HUES64 (cell line): ENCODE measurements around the gene CACNA2D2. TPM values are rescaled to one million over a fixed set of nuclear protein-coding genes. Genes with fewer than 3 reads are reported as not detected.

Experiments
- H3K27ac ChIP-seq: 2 replicates; pipeline ENCODE4 v1.7.0; 2013; ENCODE audit warnings: low read depth, low read length, inconsistent platforms
- H3K27me3 ChIP-seq: 2 replicates; pipeline ENCODE4 v1.6.1; 2013; ENCODE audit warnings: mild to moderate bottlenecking, low read length; ENCODE audit not compliant: insufficient read depth
- H3K36me3 ChIP-seq: 2 replicates; pipeline ENCODE4 v1.6.1; 2013; ENCODE audit warnings: mild to moderate bottlenecking, low read length; ENCODE audit not compliant: insufficient read depth
- H3K4me1 ChIP-seq: 2 replicates; pipeline ENCODE4 v1.6.1; 2013; ENCODE audit warnings: mild to moderate bottlenecking, low read length, moderate library complexity; ENCODE audit not compliant: insufficient read depth
- H3K4me3 ChIP-seq: 2 replicates; pipeline ENCODE4 v1.5.1; 2013; ENCODE audit warnings: mild to moderate bottlenecking, low read length, moderate library complexity
- H3K9ac ChIP-seq: 2 replicates; pipeline ENCODE4 v1.6.1; 2013; ENCODE audit warnings: mild to moderate bottlenecking, low read depth, low read length
- H3K9me3 ChIP-seq: 2 replicates; pipeline ENCODE4 v1.6.1; 2013; ENCODE audit warnings: low read depth, low read length; ENCODE audit not compliant: insufficient read depth
- WGBS: fragments of 150-250, 120-280 bp; methylation state at CpG from one replicate; pipeline ENCODE4 v1.1.7; 2013; ENCODE audit warnings: missing lambda C conversion rate; 5-methylcytosine and 5-hydroxymethylcytosine counted together
- polyA plus RNA-seq, 2 experiments: library from polyadenylated mRNA; stranded (reverse); fragments of 50-300 nt; gene quantifications; one replicate each; pipeline ENCODE4 v1.2.3, GENCODE V29; 2013

Gene CACNA2D2
- polyA plus RNA-seq (2013, experiment 1 of 2) = 9.3 TPM
- 13.9 TPM for polyA plus RNA-seq (2013, experiment 2 of 2)

DNA sequence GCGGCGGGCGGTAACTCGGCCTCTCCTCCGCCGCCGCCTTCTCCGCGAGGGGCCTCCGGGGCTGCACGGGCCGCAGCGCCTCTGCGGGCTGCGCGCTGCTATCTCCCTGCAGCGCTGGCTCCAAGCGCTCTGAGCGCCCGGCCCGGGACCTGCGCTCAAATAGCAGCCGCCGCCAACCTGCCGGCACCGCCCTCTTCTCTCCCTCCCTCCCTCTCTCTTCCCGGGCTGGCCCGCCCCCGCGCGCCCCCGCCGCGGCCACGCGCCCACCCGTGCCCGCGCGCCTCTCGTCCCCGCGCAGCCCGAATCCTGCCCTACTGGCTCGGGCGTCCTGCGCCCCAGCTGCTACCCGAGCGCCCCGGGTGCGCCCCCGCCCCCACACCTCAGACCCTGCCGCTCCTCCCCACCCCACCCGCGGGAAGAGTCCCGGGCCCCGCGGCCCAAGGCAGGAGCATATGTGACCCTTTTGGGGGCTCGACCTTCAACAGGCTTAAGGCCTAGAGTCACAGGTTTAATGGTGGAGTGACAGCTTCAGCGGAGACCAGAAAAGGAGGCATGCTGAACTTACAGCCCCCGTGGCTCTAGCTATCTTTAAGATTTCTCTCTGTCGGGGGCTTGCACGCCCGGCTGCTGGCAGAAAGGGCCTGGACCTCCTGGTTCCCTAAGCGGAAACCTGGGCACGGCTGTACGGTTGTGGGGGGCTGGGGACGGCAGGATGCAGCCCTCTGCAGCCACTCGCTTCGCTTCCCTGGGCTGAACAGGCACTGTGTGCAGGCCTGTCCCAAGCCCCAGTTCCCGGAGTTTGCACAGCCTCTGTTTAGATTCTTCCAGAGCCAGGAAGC lies at the start of gene CACNA2D2:
Gene CACNA2D2, minus strand, starts transcription at position 131 of the 839 bp plus-strand sequence. CDS start 211 bp downstream, outside the sequence.
- 8% methylated on average over 71 of the region's 71 CpGs for WGBS
- peak within 1 kb of the TSS; percentile 66 for H3K4me3 ChIP-seq
- peak within 1 kb of the TSS; percentile 52; the same call in 1 of the 2 replicates for H3K9ac ChIP-seq
- no peaks in the 10 kb centered on the region for H3K9me3 ChIP-seq
- H3K27ac ChIP-seq = no peak within 1 kb of the TSS
- peaks cover 42% of the 10 kb centered on the region for H3K27me3 ChIP-seq
- peaks cover 3% of the 10 kb centered on the region; the same call in 1 of the 2 replicates for H3K4me1 ChIP-seq
- H3K36me3 ChIP-seq = no peaks in the 10 kb centered on the region

DNA sequence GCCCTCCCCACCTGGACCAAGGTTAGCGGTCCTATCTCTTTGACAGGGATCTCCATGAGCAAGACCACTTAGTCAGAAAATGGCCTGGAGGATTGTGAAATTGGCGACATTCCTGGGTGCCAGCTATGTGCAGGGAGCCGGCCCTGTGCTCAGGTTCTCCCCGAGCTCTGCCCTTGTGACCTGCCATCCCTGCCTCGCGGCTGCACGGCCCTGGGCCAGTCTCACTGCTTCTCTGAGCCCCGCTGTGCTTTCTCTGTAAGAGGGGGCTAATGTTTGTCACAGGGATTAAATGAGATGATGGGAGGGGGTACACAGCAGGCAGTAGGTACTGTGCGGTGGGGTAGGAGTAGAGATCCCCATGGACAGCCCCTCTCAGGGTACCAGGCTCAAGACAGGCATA lies 49.2 kb upstream of the CACNA2D2 start:
- 91% methylated on average over 9 of the region's 9 CpGs for WGBS
- no peak overlapping the region for H3K27ac ChIP-seq
- H3K9me3 ChIP-seq = no peaks in the 10 kb centered on the region
- no peaks in the 10 kb centered on the region for H3K36me3 ChIP-seq
- no peaks in the 10 kb centered on the region for H3K27me3 ChIP-seq
- no peak overlapping the region for H3K9ac ChIP-seq
- no peaks in the 10 kb centered on the region for H3K4me1 ChIP-seq
- H3K4me3 ChIP-seq = no peak overlapping the region

DNA sequence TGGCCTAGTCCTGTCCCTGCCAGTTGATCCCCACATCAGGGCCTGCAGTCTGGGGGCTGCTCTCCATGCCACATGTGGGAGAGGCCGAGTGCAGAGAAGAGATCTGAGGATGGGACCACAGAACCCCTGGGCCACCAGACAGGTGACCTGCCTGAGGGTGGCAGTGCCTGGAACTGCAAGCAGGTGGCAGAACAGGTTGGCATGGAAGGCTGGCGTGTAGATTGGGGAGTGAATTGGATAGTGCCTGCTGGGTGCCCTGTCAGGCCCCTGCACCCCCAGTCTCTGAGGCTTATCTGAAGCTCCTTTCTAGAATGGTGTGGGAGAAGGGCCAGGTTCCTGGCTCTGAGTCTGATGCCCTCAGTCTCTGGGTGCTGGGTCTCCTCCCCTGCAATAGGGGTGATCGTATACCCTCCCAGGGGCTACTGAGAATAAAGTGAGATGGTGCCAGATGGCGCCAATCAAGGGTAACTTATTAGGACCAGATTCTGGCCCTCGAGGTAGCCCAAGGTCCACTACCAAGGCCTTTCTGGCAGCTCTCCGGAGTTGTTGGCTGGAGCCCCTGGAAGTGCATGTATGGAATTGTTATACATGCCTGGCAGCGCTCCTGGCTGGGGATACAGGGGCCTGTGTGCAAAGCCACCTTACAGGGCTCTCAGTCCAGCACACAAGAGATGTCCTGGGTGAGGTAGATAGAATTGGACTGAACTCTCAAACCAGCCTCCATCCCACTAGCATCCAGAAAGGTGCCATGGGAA lies 48.4 kb upstream of the CACNA2D2 start:
- 90% methylated on average over 7 of the region's 7 CpGs for WGBS

DNA sequence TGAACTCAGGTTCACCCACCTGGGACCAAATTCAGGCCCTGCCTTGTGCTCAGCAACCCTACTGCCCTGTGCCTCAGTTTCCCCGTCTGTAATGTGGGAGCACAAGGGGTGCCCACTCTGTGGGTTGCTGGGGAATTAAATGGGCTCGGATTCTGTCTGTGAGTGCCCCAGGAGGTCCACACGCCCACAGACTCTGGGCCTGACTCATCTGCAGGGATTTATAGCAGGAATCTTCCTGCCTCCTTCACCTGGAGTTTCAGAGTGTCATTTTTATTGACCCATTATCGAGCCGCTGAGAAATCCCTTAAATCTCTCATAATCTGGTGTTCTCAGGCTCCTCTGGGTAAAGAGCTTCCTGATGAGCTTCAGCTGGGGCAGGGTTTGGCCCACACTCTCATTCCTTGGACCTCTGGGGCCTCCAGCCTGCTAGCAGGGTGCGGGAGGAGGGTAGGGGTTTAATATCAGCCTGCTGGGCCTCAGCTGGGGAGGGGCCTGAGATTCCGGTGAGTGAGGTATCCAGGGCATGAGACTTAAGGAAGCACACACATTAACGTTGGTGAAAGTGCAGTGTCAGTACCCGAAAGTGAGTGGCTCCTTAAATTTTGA lies 47.7 kb upstream of the CACNA2D2 start:
- Histone ChIP-seq H3K36me3 (no peaks in the 10 kb centered on the region), H3K27ac (no peak overlapping the region), H3K27me3 (no peaks in the 10 kb centered on the region), H3K9me3 (no peaks in the 10 kb centered on the region), H3K4me3 (no peak overlapping the region), H3K9ac (no peak overlapping the region), H3K4me1 (no peaks in the 10 kb centered on the region)
- 65% methylated on average over 9 of the region's 9 CpGs for WGBS

More for the DNA sequence above, 48.4 kb upstream of the CACNA2D2 start:
- Histone ChIP-seq H3K4me1 (no peaks in the 10 kb centered on the region), H3K36me3 (no peaks in the 10 kb centered on the region), H3K27me3 (no peaks in the 10 kb centered on the region), H3K9me3 (no peaks in the 10 kb centered on the region), H3K9ac (no peak overlapping the region), H3K27ac (no peak overlapping the region), H3K4me3 (no peak overlapping the region)

DNA sequence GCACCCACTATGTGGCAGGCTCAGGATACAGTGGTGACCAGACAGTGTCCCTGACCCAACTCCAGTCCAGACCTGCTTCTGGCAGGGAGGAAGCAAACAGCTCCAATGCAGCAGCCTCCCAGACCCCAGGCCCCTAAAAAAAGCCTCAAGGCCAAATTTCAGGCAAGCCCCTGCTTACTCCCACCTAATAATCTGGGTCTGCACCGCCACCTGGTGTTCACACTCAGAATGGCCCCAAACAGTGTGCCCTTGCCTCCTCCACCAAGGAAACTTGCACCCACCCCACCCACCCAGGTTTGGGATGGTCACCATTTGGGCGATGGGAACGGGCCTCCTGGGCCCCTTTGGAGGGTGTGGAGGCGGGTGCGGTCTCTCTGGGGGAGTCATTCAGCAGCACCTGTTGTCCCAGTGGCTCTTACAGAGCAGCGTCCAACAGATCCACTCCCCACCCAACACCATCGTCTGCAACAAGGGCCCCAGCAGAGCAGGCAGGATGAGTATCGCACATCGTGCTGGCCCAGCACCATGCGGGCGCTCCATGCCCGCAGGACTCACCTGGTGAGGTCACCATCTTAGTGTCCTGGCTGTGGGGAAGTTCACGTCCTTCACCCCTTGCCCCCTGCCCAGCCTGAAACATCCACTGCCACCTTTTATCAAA lies 46.8 kb upstream of the CACNA2D2 start:
- Histone ChIP-seq H3K9me3 (no peaks in the 10 kb centered on the region), H3K36me3 (no peaks in the 10 kb centered on the region), H3K27me3 (no peaks in the 10 kb centered on the region), H3K9ac (no peak overlapping the region), H3K4me1 (0 out of 2 replicates have a peak, but pooled peaks cover 6% of the 10 kb centered on the region), H3K4me3 (no peak overlapping the region), H3K27ac (no peak overlapping the region)
- 56% methylated on average over 12 of the region's 13 CpGs for WGBS

DNA sequence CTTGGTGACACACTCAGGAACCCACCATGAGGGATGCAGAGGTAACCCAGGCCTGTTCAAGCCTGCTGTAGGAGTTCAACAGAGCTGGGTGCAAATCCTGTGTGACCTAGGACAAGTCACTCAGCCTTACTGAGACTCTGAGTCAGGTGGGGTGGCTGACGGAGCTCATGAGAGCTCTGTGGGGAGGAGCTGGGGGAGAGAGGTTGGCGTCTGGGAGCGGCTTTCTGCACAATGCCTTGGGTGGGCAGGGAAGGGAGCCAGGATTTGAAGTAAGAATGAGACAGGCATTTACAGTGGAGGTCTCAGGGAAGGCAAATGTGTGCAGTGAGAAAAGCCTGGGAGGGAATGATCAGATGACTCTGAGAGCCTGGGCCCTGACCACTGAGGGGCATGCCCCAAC lies 45.8 kb upstream of the CACNA2D2 start:
- WGBS = 86% methylated on average over 3 of the region's 3 CpGs
- no peaks in the 10 kb centered on the region for H3K36me3 ChIP-seq
- no peaks in the 10 kb centered on the region for H3K9me3 ChIP-seq
- no peak overlapping the region for H3K27ac ChIP-seq
- no peak overlapping the region for H3K9ac ChIP-seq
- 0 out of 2 replicates have a peak, but pooled peaks cover 6% of the 10 kb centered on the region for H3K4me1 ChIP-seq
- H3K27me3 ChIP-seq = no peaks in the 10 kb centered on the region
- no peak overlapping the region for H3K4me3 ChIP-seq

DNA sequence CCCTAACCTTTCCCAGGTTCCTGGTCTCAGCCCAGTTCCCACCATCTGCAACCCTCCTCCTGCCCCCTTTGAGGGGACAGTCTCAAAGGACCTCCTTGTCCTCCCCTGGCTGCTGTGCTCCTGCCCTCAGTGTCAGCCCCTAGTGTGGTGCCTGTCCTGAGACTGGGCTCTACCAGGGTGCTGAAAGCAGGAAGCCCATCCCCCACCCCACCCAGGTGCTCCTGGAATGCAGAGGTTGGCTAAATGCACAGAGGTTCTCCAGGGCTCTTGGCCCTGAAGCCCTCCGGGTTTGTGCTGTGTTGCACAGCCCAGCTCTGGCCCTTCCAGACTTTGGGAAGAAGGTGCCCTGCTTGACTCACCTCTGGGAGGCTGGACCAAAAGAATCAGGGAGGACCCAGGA lies 42.3 kb upstream of the CACNA2D2 start:
- Histone ChIP-seq H3K27me3 (no peaks in the 10 kb centered on the region), H3K4me1 (0 out of 2 replicates have a peak, but pooled peaks cover 6% of the 10 kb centered on the region), H3K9ac (no peak overlapping the region), H3K9me3 (no peaks in the 10 kb centered on the region), H3K36me3 (no peaks in the 10 kb centered on the region), H3K4me3 (no peak overlapping the region), H3K27ac (no peak overlapping the region)
- WGBS = 74% methylated on average over 1 of the region's 1 CpG

DNA sequence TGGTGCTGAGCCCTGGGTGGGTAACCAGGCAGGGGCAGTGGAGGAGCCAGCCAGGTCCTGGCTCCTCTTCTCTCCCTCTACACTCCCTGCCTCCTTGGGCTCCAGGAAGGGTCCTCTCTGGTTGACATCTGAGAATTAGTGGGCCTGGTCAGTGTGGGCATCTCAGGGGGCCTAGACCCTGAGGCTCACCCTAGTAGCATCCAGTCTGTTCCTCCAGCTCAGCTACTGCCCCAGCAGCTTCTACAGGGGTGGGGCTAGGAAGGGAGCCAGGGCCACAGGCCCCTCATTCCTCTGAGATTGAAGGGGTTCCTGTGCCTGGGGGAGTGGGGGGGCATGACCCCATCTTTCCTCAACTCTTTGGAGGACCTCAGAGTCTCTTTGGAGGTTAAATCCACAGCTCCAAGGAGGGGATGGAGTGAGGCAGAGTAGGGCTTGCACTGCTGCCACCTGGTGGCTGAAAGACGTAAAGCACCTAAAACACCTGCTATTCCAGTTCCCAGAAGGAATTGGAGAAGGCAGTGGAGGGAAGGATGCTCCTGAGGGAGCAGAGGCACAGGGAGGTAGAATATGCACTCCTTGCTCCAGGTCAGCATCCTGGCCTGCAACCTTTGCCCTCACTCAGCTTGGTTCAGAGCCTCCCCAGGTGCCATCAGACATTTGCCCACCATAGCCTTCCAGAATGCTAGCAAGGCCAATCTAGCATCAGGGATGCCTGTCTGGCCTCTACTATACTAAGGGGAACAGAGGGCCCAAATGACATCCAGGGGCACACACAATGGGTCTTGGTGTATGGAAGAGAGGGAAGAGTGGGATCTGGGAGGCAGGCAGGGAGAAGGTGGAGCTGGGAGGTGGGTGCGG lies 39.0 kb upstream of the CACNA2D2 start:
- 47% methylated on average over 2 of the region's 2 CpGs for WGBS
- no peaks in the 10 kb centered on the region for H3K9me3 ChIP-seq
- no peak overlapping the region for H3K9ac ChIP-seq
- no peaks in the 10 kb centered on the region for H3K27me3 ChIP-seq
- H3K4me1 ChIP-seq = peaks cover 19% of the 10 kb centered on the region
- no peaks in the 10 kb centered on the region for H3K36me3 ChIP-seq
- no peak overlapping the region for H3K4me3 ChIP-seq
- no peak overlapping the region for H3K27ac ChIP-seq

DNA sequence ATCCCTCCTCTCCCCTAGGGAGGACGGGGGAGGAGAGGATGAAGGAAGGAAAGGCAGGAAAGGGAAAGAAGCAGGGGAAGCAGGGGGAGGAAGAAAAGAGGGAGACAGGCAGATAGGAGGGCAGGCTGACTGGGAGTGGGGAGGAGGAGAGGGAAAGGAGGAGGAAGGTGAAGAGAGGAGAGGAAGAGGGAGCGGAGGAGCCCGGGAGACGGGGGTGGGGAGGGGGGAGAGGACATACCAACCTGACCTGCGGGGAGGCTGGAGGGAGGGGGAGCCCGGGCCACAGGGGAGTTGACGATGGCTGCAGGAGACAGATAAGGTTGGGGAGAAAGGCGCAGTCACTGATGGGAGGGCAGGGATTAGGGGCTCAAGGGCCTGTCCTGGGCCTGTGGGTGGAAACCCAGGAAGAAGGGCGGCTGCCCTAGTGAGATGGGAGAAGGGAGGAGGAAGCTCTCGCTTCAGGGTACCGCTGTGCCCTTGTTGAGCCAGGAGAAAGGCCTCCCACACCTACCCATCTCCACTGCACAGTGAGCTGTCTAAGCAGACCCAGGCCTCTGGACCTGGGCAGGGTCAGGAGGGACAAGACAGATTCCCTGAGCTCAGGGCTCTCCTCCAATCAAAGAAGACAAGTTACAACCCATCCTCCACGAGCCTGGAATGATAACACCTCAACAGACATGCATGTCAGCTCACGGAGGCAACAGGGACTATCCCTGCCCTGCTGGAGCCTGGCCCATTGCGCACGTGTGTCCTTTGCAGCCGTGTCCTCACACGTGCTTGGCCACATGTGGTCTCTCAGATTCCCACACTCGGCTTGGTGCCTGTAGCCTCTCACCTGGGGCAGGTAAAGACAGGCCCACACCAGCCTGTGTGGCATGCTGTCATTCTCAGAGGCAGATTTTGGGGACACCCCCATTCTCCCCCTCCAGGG lies 36.2 kb upstream of the CACNA2D2 start:
- Histone ChIP-seq H3K27me3 (no peaks in the 10 kb centered on the region), H3K27ac (0 out of 2 replicates have a peak overlapping the region, but pooled peaks have one; percentile 24), H3K9me3 (no peaks in the 10 kb centered on the region), H3K4me3 (no peak overlapping the region), H3K4me1 (peaks cover 13% of the 10 kb centered on the region), H3K9ac (peak overlapping the region; percentile 11; the same call in 1 of the 2 replicates), H3K36me3 (no peaks in the 10 kb centered on the region)
- WGBS = 48% methylated on average over 17 of the region's 18 CpGs
